Mesenteric fat pad (tissue), 1 donor: Measurements from ENCODE around the gene RFK. TPM values are rescaled to one million over a fixed set of nuclear protein-coding genes. Genes with fewer than 3 reads are reported as not detected.

Experiments
- DNase-seq: peaks from one replicate; pipeline ENCODE4 v3.0.0-alpha.2; 2020; ENCODE audit warnings: low spot score
- total RNA-seq: library from RNA; stranded (reverse); fragmentation: NEBNext Ultra II Directional; extraction: Animal tissue kit (Norgen Biotek cat#: 25700); gene quantifications from one replicate; pipeline ENCODE4 v1.2.1, GENCODE V29; 2021
- donor health status: DM: yes; HTN: yes; CAD: no.

Gene RFK
- total RNA-seq, 1 donor from 2014 or later = 17.3 TPM

DNA sequence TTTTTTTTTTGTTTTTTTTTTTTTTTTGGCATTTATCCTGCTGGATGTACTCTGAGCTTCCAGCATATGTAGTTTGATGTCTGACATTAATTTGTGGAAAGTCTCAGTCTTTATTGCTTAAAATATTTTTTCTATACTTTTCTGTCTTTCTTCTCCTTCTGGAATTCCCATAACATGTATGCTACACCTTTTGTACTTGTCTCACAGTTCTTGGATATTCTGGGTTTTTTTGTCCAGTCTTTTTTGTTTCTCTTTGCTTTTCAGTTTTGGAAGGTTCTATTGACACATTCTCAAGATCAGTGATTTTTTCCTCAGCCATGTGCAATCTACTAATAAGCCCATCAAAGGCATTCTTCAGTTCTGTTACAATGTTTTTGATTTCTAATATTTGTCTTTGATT is 19.4 kb upstream of the RFK start:
- no peak for DNase-seq

DNA sequence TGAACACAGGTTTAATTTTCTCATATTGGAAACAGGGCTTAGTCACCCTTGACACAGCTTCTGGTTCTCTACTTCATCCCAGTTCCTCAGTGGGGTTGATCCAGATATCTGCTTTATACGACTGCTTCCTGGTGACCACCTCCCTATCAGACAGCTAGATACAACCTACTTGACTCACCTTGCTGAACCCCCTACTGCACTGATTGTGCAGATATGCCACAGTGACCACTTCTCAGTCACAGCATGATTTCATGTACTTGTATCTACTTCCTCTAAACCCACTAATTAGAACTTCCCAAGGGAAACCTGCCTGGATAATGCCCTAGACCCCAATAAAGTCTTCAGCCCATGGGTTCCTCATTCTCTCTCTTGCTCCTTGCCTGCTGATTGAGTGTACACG is 18.4 kb upstream of the RFK start:
- no peak for DNase-seq

DNA sequence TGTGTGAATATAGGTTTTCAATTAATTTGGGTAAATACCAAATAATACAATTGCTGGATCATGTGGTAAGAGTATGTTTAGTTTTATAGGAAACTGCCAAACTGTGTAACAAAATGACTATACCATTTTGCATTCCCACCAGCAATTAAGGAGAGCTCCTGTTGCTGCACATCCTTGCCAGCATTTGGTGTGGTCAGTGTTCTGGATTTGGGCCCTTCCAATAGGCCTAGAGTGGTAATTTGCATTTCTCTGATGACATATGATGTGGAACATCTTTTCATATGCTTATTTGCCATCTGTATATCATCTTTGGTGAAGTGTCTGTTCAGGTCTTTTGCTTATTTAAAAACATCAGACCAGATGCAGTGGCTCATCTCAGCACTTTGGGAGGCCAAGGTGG is 11.6 kb upstream of the RFK start:
- DNase-seq = no peak

DNA sequence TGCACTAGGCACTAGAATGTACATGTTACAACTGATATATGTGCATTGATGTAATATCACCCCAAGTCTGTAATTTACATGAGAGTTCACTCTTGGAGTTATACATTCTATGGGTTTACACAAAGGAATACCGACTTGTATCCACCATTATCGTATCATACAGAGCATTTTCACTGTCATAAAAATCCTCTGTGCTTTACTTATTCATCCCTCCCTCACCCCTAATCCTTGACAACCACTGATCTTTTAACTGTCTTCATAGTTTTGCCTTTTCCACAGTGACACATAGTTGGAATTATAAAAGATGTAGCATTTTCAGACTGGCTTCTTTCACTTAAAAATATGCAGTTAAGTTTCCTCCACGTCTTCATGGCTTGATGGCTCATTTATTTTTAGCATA is 11.1 kb upstream of the RFK start:
- DNase-seq = no peak

DNA sequence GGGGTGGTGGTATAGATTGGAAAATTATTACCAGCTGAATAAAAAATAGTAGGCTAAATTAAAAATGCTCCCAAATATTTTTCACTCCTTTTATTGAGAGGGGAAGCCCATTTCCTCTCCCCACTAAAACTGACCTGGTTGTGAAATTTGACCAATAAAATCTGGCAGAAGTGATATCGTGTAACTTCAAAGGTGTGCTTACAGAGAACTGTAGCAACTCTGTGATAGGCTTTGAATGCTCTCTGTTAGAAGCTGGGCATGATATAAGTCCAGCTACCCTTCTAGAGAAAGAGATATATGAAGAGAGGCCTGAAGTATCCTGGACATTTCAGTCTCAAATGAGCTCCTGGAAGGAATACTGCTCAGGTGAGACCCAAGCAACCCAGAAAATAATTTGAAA is 10.2 kb upstream of the RFK start:
- no peak for DNase-seq

DNA sequence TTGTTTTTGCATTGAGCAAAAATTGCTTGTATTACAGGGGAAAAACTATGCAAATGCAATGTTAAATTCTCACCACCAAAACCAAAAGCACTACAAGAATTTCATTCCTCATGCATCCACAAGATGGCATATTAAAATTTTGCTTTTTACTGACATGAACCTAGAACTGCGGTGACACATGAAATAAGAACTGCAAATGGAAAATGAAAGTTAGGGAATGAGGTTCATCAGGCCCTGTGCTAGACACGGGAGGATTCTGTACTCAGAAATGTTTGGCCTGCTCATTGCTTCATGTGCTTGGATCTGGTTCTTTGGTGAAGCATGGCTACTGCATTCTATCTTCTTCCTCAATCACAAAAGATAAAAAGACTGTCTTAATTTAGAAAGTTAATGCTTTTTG is 9.1 kb upstream of the RFK start:
- no peak for DNase-seq

DNA sequence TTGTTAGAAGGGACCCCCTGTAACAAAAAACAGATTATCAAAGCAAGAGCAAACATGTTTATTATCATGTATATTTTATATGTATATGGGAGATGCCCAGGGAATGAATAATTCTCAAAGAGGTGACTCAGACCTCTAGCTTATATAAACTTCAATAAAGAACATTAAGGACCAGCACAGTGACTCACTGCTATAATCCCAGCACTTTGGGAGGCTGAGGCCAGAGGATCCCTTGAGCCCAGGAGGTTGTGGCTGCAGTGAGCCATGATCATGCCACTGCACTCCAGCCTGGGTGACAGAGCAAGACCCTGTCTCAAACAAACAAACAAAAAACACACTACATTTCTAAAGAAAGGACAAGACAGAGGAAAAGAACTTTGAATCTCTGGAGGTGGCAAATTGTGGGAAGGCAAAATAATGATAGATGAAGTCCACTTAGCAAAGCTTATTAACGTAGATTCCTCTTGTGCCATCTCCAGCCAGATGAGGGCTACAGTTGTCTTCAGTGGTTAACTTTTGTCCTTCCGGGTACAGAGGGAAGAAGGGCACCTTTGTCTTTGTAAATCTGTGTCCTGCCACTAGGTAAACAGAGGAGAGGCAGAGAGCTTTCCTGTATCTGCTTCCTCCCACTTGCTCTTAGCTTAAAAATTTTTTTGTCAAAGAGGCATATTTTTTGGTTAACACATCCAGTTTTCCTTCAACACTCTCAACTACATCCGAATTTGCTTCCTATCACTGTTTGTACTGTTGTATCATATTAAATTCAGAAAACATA is 7.5 kb upstream of the RFK start:
- no peak for DNase-seq

DNA sequence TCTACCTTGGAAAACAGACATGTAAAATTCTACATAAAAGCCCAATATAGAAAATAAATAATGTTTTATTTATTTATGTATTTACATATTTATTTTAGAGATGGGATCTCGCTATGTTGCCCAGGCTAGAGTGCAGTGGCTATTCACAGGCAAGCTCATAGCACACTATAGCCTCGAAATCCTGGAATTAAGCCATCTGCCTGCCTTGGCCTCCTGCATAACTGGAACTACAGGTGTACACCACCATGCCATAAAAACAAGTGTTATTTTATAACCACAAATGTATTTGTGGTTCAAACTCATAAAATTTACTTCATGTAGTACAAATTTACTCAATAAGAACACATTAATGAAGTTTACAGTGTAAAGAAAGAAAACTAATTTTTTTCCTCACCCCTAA is 7.0 kb upstream of the RFK start:
- no peak for DNase-seq

DNA sequence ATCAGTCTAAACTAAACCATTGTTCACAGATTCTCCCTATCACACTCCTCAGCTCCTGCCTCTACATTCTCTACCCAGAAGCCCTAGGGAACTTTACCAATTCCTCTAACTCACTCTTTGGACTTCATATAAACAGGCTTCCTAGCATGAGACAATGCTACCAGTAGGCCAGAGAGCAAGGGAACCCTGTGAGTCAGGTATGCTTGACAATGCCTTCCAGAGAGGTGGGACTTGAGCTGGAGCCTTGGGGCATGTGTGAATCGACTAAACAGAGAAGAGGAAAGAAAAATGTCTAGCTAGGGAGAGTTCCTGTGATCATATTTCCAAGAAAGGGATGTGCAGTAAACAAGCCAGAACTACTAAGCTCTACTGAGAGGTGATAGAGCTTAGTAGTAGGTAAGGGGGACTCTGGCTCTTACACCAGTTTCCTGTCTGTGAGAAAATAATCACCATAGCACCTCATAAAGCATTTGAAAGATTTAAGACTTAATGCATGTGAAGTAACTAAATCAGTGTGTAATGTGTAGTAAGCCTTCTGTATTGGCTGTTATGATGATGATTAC is 6.4 kb upstream of the RFK start:
- DNase-seq = no peak

DNA sequence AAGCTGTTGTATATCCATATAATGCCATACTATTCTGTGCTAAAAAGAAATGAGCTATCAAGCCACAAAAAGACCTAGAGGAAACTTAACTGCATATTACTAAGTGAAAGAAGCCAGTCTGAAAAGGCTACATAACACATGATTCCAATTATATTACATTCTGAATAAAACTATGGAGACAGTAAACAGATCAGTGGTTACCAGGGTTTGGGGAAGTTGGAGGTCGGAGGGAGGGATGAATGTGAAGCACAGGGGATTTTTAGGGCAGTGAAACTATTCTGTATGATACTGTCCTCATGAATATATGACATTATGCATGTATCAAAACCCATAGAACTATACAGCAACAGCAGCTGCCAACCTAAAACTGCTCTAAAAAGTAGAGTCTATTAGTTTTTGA is 5.6 kb upstream of the RFK start:
- DNase-seq = no peak

DNA sequence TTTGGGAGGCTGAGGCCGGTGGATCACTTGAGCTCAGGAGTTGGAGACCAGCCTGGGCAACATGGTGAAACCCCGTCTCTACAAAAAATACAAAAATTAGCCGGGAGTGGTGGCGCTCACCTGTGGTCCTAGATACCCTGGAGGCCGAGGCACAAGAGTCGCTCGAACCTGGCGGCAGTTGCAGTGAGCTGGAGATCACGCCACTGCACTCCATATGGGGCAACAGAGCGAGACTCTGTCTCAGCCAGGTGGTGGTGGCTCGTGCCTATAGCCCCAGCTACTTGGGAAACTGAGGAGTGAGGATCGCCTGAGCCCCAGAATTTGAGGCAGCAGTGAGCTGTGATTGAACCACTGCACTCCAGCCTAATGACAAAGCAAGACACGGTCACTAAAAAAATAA is 2.4 kb upstream of the RFK start:
- no peak for DNase-seq

DNA sequence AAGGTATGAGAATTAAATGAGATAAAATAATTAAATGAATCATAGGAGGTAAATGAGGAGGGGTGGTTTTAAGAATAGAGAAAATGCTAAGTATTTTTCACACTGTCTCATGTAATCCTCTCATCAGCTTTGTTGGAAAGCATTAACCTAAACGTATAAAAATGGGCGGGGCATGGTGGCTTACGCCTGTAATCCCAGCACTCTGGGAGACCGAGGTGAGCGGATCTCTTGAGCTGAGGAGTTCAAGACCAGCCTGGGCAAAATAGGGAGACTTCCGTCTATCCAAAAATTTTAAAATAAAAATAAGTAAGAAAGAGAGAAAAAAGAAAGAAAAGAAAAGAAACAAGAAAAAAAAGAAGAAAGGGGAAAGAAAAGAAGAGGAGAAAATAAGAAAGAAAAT is 1.9 kb upstream of the RFK start:
- no peak for DNase-seq

DNA sequence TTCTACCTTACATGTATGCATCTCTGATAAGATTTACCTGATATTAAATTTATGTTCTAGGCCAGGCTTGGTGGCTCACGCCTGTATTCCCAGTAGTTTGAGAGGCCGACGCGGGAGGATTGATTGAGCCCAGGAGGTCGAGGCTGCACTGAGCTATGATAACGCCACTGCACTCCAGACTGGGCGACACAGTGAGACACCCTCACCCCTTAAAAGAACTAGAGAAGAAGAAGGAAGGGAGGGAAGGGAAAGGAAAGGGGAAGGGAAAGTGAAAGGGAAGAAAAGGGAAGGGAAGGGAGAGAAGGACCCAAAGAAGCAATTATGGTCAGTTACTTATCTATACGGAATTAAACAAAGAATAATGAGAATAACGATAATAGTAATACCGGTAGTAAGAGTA is 1.2 kb upstream of the RFK start:
- no peak for DNase-seq

DNA sequence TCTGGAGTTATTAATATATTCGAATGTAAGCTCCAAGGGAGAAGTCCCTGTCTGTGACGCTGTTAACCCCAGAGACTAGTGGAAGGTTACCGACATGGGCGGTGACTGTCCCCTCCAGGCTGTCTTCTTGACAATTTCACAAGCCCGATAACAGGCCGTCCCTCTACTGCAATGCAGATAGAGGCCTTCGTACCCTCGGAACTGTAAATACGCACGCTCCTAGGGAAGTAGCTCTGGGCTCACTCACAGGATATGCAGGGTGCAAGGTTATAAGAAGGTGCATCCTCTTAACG is 680 bp upstream of the RFK start:
- no peak for DNase-seq

DNA sequence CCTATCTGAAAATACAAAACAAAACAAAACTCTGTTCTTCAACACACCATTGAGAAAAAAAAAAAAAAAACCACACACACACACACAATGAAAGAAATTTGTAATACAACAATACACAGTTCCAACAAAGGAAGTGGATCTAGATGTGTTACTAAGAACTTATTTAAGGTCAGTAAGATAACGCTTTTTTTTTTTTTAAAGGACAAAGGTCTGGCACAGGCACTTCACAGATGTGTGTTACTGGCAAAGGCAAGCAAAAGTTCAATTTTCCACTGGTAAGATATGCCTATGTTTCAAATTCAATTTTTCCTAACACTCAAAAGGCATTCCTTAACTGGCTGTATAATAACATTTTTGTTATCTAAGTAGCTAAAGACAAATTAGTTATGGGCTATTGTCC is 3.6 kb downstream of the RFK start:
- DNase-seq = no peak

DNA sequence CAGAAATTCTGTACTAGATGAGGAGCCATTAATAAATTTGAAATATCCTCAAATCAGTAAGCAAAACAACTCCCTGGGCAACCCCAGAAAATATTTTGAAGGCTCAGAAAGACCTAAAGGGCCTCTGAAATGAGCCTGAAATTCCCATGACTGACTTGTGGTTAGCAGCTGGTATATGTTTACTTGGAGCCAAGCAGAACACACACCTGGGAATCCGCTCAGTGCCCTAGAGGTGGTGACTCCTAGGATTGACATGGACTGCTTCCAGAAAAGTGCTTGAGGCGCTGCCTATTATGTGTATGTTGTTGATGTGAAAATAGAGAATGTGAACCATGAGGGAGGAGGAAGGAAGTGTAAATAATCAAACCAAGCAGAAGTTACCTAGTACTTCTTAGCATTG is 14.7 kb downstream of the RFK start:
- DNase-seq = no peak

DNA sequence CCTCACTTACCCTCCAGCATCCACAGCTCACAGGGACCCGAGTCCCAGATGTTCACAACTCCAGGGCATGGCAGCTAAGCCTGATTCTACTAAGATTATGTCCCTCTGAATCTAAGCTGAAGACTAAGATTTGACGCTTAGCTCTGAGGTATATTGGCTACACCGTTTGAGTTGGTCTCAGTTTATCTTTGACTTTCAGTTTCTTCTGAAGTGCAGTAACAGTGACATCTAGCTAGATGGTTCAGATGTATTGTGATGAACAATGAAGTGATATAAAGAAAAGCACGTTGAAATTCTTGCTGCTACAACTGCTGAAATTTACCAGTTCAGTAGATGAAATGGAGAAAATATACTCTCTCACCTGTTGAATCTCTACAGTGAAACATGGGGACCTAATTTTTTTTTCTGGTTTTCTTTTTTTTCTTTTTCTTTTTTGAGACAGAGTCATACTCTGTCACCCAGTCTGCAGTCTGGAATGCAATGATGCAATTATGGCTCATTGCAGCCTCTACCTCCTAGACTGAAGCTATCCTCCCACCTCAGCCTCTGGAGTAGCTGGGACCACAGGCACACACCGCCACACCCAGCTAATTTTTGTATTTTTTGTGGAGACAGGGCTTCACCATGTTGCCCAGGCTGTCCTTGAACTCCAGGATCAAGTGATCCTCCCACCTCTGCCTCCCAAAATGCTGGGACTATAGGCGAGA is 15.7 kb downstream of the RFK start:
- no peak for DNase-seq

DNA sequence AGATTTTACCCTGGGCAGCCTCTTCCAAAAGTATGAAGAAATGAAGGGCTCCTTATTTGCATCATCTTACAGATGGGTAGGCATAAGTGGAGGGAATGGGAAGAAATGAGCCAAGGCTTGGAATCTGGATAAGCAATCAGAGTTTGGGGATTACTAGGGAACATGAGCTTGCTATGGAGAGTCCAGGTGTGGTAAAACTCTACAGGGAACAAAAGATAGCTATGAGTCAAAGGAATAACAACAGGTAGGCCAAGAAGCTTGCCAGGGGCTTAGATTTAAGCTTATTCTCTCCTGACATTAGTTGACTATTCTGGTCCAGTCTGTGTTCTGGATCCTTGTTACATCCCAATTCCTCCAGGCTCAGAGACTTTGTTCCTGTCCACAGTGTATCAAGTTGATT is 16.4 kb downstream of the RFK start:
- no peak for DNase-seq

DNA sequence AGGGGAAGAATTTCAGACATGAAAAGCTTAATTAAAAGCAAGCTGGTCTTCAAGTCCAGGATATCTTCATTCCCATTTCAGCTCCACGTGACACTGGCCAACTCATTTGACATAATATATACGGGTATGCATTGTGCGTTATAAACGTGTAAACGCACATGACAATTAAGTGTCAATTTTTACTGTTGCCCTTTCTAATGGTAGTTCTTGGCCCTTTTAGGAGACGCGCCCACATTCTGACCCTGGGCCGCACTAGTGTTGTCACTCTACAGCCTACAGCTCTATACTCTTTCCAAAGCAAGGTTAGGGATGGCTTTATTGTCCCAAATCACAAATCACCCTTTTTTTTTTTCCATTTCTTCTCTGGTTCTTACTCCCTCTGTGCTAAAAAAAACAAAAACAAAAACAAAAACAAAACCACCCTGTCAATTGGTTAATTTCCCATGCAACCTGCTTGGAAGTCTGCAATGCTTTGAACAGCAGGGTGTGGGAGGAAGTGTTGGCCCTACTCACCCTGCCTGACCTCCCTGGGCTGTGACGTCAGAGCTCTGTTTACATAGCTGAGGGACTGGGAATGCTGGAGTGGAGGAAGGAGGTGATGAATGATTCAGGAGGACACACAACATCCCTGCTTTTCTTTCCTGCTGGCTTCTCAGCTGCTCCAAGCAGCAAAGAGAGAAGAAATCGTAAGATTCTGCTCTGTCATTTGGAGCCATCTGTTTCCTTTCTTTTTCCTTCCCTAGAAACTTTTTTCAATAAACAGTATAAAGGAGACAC is 19.3 kb downstream of the RFK start:
- no peak for DNase-seq

DNA sequence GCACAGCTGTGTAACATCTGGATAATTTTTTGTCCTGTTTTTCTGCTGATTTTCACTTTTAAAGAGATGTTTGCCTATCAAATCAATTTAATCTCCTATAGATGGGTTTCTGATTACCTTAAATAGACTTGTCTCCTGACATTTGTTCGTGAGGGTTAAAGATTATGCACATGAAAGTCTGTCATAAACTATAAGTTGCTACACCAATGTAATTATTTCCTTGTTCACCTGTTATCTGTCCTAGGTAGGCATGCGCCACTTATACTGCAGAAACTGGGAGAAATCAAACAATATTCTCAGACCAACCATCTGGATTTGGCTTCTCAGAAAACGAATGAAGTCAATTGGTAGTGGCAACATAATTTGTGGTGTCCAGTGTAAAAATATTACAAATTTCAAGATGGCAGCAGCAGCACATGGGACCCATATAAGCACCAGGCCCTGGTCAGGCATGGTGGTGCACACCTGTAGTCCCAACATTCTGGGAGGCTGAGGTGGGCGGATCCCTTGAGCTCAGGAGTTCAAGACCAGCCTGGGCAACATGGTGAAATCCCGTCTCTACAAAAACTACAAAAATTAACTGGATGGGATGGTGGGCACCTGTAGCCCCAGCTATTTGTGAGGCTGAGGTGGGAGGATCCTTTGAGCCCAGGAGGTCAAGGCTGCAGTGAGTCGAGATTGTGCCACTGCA is 20.3 kb downstream of the RFK start:
- no peak for DNase-seq

DNA sequence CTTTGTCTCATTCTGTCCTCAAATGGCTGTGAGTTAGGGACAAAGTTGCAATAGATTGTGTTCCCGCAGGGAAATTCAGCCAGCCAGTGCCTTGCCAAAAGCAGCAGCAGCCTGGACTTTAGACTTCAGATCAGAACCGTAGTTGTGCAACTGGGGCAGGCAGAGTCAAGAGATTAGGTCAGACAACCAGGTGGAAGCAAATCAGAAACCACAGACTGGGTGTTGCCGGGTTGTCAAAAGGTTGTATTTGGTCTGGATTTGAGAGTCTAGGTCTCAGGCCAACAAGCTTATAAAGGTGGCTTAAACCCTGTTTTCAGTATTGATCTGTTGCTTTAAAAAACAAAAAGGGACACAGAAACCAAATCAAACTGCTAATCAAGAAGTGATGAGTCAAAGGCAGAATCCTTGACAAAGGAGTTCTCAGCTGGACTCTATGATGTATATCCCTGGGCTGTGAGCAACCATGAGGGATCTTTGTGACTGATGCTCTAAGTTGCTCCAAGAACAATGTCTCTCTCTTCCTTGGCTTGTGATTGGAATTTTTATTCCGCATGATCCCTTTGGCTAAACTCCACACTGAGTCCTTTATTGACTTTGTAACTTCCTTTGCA is 20.9 kb downstream of the RFK start:
- no peak for DNase-seq
